Ishikawa (cell line): ENCODE data around the gene GAR1.

Experiments
- CEBPB ChIP-seq: IDR thresholded peaks from 2 replicates; pipeline ENCODE4 v1.6.1; 2012
- CREB1 ChIP-seq: IDR thresholded peaks from 2 replicates; pipeline ENCODE4 v1.6.1; 2012; ENCODE audit warnings: low read depth
- EGR1 ChIP-seq: IDR thresholded peaks from 2 replicates; pipeline ENCODE4 v1.6.1; 2012
- EP300 ChIP-seq: IDR thresholded peaks from 2 replicates; pipeline ENCODE4 v1.6.1; 2012; ENCODE audit warnings: borderline replicate concordance
- FOXM1 ChIP-seq: IDR thresholded peaks from 2 replicates; pipeline ENCODE4 v1.6.1; 2012; ENCODE audit warnings: low read depth, borderline replicate concordance
- MAX ChIP-seq: IDR thresholded peaks from 2 replicates; pipeline ENCODE4 v1.6.1; 2012
- NFIC ChIP-seq: IDR thresholded peaks from 2 replicates; pipeline ENCODE4 v1.6.1; 2012
- RAD21 ChIP-seq: IDR thresholded peaks from 2 replicates; pipeline ENCODE4 v1.6.1; 2012; ENCODE audit warnings: low read depth
- REST ChIP-seq: IDR thresholded peaks from 2 replicates; pipeline ENCODE4 v1.6.1; 2012; ENCODE audit warnings: low read depth, mild to moderate bottlenecking
- TAF1 ChIP-seq: IDR thresholded peaks from 2 replicates; pipeline ENCODE4 v1.6.1; 2012; ENCODE audit warnings: low read depth, mild to moderate bottlenecking
- TCF12 ChIP-seq: IDR thresholded peaks from 2 replicates; pipeline ENCODE4 v1.6.1; 2012; ENCODE audit warnings: low read depth
- TEAD4 ChIP-seq: IDR thresholded peaks from 2 replicates; pipeline ENCODE4 v1.6.1; 2012
- USF1 ChIP-seq: IDR thresholded peaks from 2 replicates; pipeline ENCODE4 v1.6.1; 2012
- YY1 ChIP-seq: IDR thresholded peaks from 2 replicates; pipeline ENCODE4 v1.6.1; 2012; ENCODE audit warnings: low read depth

The GAR1 gene

GRCh38 chr4:109820563-109820962 lies 5.0 kb downstream of the GAR1 start:
- TF ChIP-seq REST (no peak), YY1 (no peak), MAX (no peak), TAF1 (no peak), CREB1 (no peak), EP300 (no peak), USF1 (no peak)

GRCh38 chr4:109821185-109821584 lies 5.6 kb downstream of the GAR1 start:
- TF ChIP-seq CREB1 (no peak), YY1 (no peak), MAX (no peak), TAF1 (no peak), USF1 (no peak), TCF12 (no peak), RAD21 (no peak), NFIC (no peak), EGR1 (no peak), EP300 (no peak), REST (no peak), TEAD4 (no peak), CEBPB (no peak), FOXM1 (no peak)

- TF ChIP-seq CREB1, result no peak
- TF ChIP-seq RAD21, result peak; percentile 26
These were observed 11.2 kb downstream of the GAR1 start for GRCh38 chr4:109826719-109827118.

- TF ChIP-seq EP300 (no peak), RAD21 (no peak), MAX (no peak), FOXM1 (no peak), CEBPB (no peak), REST (no peak), EGR1 (no peak)
These were observed 12.1 kb downstream of the GAR1 start, which contains the start of gene RRH for GRCh38 chr4:109827672-109828071. Gene RRH (plus strand): TSS chr4:109827972. CDS start chr4:109828028, 56 bp downstream.

- TF ChIP-seq EGR1, result no peak
- TF ChIP-seq EP300, result no peak
- no peak for TF ChIP-seq TCF12
- no peak for TF ChIP-seq TEAD4
- TF ChIP-seq CEBPB, result 0 out of 2 replicates have a peak, but pooled peaks have one; percentile 11
- no peak for TF ChIP-seq CREB1
These were observed 18.2 kb downstream of the GAR1 start for GRCh38 chr4:109833756-109834155.
